Colonic mucosa (tissue), 4 donors: ENCODE data around the gene PDE7B. TPM values are rescaled to one million over a fixed set of nuclear protein-coding genes. Genes with fewer than 3 reads are reported as not detected.
"Not testable (repeated sequence)": the region's sequence is repeated elsewhere in the genome, so short reads cannot be mapped to it uniquely, and the experiment has no call there.

ENCODE experiments used
- DNase-seq: peaks from one replicate; pipeline ENCODE4 v3.0.0-alpha.2; 2020
- H3K27ac ChIP-seq: fragments of 200-600 bp; one replicate; pipeline ENCODE4 v1.8.0; 2021
- H3K27me3 ChIP-seq: fragments of 200-600 bp; one replicate; pipeline ENCODE4 v1.8.0; 2021
- H3K36me3 ChIP-seq: fragments of 200-600 bp; one replicate; pipeline ENCODE4 v1.8.0; 2021
- H3K4me1 ChIP-seq: fragments of 200-600 bp; one replicate; pipeline ENCODE4 v1.8.0; 2021; ENCODE audit warnings: mild to moderate bottlenecking
- H3K4me3 ChIP-seq: fragments of 200-600 bp; one replicate; pipeline ENCODE4 v1.8.0; 2021
- H3K9ac ChIP-seq, 2 donors: one replicate each; pipeline ENCODE4 v1.7.0; 2013; ENCODE audit warnings: control low read depth in 2 of 2, low read depth in 2 of 2, low read length in 2 of 2
- H3K9me3 ChIP-seq: fragments of 200-600 bp; one replicate; pipeline ENCODE4 v1.8.0; 2021
- intact Hi-C: fragments of 100-400 bp; cut with DNase I; formaldehyde crosslinking; loops from one replicate; pipeline ENCODE4 v1.14.1; 2022
- total RNA-seq, 2 donors: library from RNA; stranded (reverse); fragmentation: NEBNext Ultra II Directional in 1 of 2; extraction: Animal tissue kit (Norgen Biotek cat#: 25700) in 1 of 2; gene quantifications; one replicate each; pipeline ENCODE4 v1.2.1, GENCODE V29; 2021
- TF ChIP-seq, protein P1 (sequence below): fragments of 200-600 bp; IDR thresholded peaks from one replicate; pipeline ENCODE4 v1.8.0; 2022; ENCODE audit warnings: antibody characterized with exemption, mild to moderate bottlenecking
- donor health status: healthy.
- donor health status: DM: no; HTN: no; CAD: no.
- donor health status: DM: no; HTN: no; CAD: no.

Gene PDE7B
- total RNA-seq, 2 donors from 2014 or later, result 1.0 to 1.4 TPM

DNA sequence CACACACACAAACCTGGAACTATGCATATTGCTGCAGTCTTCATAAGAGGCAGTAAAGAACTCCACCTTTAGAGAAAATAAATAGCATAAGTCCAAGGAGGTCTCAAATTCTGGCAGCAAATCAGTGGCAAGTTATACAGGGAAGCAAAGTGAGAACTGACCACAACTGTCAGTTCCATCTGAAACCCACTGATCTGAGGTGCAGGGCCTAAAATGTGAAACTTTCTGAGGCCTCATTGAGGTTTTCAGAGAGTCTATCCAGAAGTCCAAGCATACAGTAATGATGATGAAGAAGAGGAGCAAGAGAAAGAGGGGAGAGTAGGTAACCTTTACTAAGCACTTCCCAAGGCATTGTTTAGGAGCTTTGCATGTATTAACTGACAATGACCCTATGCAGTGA, 362.4 kb downstream of the PDE7B start:
- no peaks in the 10 kb centered on the region for H3K36me3 ChIP-seq
- no peaks in the 10 kb centered on the region for H3K4me1 ChIP-seq
- H3K9ac ChIP-seq, result no peak overlapping the region
- no peaks in the 10 kb centered on the region for H3K27me3 ChIP-seq
- H3K4me3 ChIP-seq, result no peak overlapping the region
- intact Hi-C loops, result no loop called here
- no peak overlapping the region for H3K27ac ChIP-seq
- TF ChIP-seq, protein P1, sequence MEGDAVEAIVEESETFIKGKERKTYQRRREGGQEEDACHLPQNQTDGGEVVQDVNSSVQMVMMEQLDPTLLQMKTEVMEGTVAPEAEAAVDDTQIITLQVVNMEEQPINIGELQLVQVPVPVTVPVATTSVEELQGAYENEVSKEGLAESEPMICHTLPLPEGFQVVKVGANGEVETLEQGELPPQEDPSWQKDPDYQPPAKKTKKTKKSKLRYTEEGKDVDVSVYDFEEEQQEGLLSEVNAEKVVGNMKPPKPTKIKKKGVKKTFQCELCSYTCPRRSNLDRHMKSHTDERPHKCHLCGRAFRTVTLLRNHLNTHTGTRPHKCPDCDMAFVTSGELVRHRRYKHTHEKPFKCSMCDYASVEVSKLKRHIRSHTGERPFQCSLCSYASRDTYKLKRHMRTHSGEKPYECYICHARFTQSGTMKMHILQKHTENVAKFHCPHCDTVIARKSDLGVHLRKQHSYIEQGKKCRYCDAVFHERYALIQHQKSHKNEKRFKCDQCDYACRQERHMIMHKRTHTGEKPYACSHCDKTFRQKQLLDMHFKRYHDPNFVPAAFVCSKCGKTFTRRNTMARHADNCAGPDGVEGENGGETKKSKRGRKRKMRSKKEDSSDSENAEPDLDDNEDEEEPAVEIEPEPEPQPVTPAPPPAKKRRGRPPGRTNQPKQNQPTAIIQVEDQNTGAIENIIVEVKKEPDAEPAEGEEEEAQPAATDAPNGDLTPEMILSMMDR, result no peak
- no peaks in the 10 kb centered on the region for H3K9me3 ChIP-seq
- DNase-seq, result no peak

DNA sequence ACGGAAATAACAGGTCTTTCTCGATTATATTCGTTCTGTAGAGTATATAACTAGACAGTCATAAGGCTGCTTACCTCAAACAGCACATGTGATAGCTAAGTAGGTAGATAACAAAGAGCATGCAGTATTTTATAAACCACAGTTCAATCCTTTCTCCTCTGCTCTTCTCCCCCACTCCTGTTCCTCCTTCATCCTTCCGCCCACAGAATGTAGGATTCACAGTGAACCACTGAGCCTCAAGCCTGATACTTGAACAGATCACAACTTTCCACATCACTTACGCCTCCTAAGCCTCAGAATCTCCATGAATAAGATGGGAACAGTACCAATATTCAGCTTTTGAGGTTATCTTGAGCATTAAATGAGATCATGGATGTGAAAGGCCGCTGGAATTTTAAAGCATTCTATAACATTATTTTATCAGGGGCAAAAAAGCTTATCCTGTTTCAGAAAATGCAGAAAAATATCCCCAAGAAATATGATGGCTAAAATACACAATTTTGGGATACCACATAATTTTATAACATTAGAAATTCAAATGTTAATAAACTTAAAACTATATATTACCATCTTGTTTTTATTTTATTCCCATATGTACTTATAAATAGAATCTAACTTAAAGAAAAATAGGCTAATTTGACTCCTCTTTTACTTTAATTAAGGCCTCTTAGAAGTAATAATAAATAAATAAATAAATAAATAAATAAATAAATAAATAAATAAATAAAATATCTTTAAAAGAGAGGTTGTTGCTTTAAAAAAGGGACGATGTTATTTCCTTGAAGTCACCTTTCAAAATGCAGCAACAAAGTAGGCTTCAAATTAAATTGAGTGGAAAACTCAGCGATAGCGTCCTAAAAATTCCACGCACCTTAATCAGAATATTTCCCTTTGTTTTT, 365.3 kb downstream of the PDE7B start:
- Histone ChIP-seq H3K4me3 (no peak overlapping the region), H3K27ac (no peak overlapping the region), H3K27me3 (no peaks in the 10 kb centered on the region), H3K9me3 (no peaks in the 10 kb centered on the region), H3K4me1 (no peaks in the 10 kb centered on the region), H3K9ac (no peak overlapping the region), H3K36me3 (no peaks in the 10 kb centered on the region)
- no peak for DNase-seq
- intact Hi-C loops, result no loop called here
- TF ChIP-seq, protein P1, result no peak

DNA sequence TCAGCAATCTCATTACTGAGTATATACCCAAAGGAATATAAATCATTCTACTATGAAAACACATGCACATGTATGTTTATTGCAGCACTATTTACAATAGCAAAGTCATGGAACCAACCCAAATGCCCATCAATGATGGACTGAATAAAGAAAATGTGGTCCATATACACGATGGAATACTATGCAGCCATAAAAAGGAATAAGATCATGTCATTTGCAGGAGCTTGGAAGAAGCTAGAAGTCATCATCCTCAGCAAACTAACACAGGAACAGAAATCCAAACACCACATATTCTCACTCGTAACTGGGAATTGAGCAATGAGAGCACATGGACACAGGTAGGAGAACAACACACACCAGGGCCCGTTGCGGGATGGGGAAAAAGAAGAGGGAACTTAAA, 373.5 kb downstream of the PDE7B start:
- H3K4me1 ChIP-seq, H3K4me3 ChIP-seq, H3K9ac ChIP-seq, H3K27ac ChIP-seq, H3K27me3 ChIP-seq, H3K36me3 ChIP-seq, DNase-seq, H3K9me3 ChIP-seq: not testable (repeated sequence)
- intact Hi-C loops, result loop anchor here (5.0 to 10.0 kb wide), 3 partner anchors 688 to 770 kb away; no protein-coding TSS in a partner anchor

DNA sequence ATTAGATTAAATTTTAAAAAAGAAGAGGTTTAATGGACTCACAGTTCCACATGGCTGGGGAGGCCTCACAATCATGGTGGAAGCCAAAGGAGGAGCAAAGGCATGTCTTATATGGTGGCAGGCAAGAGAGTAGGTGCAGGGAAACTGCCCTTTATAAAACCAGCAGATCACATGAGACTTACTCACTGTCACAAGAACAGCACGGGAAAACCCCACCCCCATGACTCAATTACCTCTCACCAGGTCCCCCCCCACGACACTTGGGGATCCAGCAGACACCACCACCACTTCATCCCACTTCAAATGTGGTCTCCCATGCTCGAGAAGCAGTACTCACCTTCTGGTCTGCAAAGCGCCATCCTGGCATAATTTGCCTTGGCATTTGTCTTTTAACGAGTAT, 374.0 kb downstream of the PDE7B start:
- H3K27me3 ChIP-seq, result no peaks in the 10 kb centered on the region
- no peak overlapping the region for H3K27ac ChIP-seq
- H3K36me3 ChIP-seq, result no peaks in the 10 kb centered on the region
- no peak overlapping the region for H3K9ac ChIP-seq
- no peak overlapping the region for H3K4me3 ChIP-seq
- H3K4me1 ChIP-seq, result no peaks in the 10 kb centered on the region
- intact Hi-C loops, result loop anchor here (5.0 to 10.0 kb wide), 3 partner anchors 688 to 771 kb away; no protein-coding TSS in a partner anchor
- DNase-seq, result no peak
- no peaks in the 10 kb centered on the region for H3K9me3 ChIP-seq
- TF ChIP-seq, protein P1, result no peak

DNA sequence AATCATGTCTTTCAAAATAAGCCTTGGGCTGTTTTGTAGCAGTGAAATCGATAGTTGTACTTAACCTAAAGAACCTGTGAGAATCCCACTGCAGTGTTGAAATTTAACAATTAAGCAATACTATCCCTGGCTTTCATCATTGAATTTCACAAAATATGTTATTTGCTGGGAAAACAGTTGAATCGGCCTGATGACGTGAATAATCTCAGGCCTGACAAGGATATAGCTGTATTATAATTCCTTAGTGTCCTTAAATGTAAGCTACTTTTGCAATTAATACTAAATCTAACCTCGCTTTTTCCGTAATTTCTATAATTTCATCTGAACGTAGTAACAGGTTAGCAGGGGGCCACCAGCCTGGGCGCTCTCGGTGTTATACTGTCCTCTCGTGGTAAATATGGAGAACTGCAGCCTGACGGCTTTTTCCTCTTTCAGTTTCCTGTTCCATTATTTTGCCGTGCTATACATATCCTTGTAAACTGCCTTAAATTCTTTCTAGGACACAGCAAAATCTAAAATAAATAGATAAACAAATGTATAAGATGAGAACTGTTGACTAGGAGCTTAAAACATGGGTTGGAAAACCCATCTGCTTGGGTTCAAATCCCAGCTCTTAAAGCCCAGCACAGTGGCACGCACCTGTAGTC, 374.6 kb downstream of the PDE7B start:
- TF ChIP-seq, protein P1, result peak; percentile 100
- no peaks in the 10 kb centered on the region for H3K4me1 ChIP-seq
- H3K9me3 ChIP-seq, result no peaks in the 10 kb centered on the region
- intact Hi-C loops, result loop anchor here (5.0 to 10.0 kb wide), 3 partner anchors 689 to 771 kb away; no protein-coding TSS in a partner anchor
- H3K4me3 ChIP-seq, result peak overlapping the region; percentile 20
- no peaks in the 10 kb centered on the region for H3K36me3 ChIP-seq
- no peaks in the 10 kb centered on the region for H3K27me3 ChIP-seq
- DNase-seq, result peak; percentile 56
- peak overlapping the region in 1 of 2 donors; percentile 48 for H3K9ac ChIP-seq
- peak overlapping the region; percentile 21 for H3K27ac ChIP-seq
